HG02981 (cell line): ENCODE measurements around the gene ZFAND4.
"Not testable (repeated sequence)": the region's sequence is repeated elsewhere in the genome, so short reads cannot be mapped to it uniquely, and the experiment has no call there.

ENCODE experiments used
- ATAC-seq: cut with Tn5 transposase; IDR thresholded peaks from one replicate; pipeline ENCODE4 v1.9.1; 2021; ENCODE audit warnings: mild to moderate bottlenecking, moderate library complexity; ENCODE audit not compliant: unreplicated experiment

ZFAND4 gene

DNA sequence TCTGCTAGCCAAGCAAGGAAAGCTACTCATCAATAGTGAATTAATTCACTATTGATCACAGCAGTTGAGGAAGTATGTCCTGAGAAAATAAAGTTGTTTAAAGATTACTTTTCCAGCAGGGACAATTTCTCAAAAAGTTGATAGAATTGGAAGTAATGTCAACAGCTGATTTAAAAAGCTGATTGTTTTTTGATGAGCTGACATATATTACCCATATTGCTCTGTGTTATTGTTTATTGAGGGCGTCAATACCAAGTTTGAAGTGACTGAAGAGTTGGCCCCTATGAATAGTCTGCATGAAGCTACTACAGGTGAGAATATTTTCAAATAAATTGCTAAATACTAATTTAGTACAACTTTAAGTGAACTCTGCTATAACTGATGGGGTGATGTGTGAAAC, 28.0 kb downstream of the ZFAND4 start:
- ATAC-seq = no peak

- no peak for ATAC-seq
These were observed 31.6 kb downstream of the ZFAND4 start for GRCh38 chr10:45640941-45641340.

DNA sequence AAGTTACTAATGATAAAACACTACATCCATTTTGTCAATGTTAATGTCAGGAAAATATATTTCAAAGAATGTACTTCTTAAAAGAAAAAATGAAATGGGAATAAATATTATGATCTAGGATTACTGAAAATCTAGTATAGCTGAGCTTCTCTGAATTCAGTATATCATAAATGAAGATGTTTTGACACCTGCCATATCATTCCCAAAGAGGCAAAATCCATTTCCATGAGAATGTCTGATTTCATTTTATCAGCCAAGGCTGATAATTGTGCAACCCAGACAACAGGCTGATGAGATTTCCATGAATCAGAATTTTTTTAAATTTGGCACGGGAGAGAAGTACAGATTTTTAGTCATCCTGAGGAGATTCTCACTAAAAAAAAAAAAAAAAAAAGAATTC, 32.5 kb downstream of the ZFAND4 start:
- no peak for ATAC-seq

- no peak for ATAC-seq
These were observed 45.0 kb downstream of the ZFAND4 start for GRCh38 chr10:45627412-45628048.

DNA sequence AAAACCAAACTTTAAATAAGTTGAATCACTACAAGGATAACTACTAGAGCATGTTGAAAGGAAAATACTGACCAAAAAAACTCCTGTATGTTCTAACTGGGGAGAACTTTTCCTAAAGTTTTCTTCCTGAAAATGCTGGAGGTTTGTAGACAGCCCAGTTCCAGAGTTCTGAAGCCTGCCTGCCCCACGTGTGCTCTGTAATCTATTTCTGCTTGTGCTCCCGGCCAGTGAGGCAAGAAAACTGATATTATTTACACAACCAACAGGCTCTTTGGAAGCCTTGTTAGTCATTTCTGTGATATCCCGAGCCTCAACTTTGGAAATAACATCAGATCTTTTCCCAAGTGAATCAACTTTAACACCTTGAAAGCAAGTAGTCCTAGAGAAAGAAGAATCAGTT, 46.7 kb downstream of the ZFAND4 start:
- no peak for ATAC-seq

DNA sequence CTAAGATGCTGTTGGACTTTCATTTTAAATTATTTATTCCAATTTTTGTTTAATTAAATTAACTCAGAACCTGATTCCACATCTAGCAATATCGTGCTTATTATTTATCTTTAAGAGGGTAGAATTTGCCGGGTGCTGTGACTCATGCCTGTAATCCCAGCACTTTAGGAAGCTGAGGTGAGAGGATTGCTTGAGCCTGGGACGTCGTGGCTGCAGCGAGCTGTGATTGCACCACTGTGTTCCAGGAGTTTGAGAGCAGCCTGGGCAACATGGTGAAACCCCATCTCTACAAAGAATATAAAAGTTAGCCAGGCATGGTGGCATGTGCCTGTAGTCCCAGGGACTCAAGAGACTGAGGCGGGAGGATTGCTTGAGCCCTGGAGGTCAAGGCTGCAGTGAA, 47.8 kb downstream of the ZFAND4 start:
- no peak for ATAC-seq

DNA sequence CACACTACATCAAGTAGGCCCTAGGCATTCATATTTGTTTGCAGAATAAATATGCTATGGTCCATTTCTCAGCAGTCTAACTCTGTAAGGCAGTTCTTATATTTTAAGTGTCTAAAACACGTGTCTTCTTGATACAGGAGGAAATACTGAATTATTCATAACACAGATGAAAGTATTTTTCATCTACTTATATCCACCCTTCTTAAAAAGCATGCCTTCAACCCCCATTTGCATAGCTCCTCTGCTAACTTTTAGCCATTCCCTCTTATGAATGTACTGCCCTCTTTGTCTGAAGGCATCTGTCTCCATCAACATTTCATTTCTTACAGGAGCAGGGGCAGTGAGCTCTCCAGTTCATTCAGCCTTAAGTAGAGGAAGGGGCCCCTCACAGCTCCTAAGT, 57.7 kb downstream of the ZFAND4 start:
- no peak for ATAC-seq

DNA sequence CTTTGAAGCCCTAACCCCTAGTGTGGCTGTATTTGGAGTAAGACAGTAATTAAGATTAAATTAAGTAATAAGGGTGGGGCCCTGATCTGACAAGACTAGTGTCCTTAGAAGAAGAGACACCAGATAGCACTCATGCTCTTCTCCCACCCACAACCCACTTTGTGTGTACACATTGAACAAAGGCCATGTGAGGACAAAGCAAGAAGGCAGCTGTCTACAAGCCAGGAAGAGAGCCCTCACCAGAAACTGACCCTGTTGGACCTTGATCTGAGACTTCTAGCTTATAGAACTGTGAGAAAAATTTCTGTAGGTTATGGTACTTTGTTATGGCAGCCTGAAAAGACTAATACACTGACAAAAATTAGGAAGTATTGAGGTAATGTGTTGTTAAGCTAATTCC, 59.8 kb downstream of the ZFAND4 start:
- no peak for ATAC-seq

DNA sequence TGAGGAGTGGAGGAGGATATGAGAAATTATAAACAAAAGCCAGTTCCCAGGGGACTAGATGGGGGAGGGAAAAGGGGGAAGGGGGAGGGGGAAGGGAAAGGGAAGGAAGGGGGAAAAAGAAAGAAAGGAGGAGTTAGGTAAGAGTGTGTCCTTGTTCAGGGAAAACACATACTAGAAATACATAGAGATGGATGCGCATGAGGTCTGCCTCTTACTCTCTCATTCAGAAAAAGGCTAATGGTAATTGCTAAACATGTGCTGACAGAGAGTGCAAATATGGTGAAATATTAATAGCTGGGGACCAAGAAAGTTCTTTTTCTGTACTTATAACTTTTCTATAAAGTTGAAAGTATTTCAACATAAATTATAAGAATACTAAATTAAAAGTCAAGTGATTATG, 64.5 kb downstream of the ZFAND4 start:
- ATAC-seq = no peak

GRCh38 chr10:45607276-45607675, 65.3 kb downstream of the ZFAND4 start:
- no peak for ATAC-seq

GRCh38 chr10:45602836-45603235, 69.7 kb downstream of the ZFAND4 start:
- ATAC-seq = no peak

DNA sequence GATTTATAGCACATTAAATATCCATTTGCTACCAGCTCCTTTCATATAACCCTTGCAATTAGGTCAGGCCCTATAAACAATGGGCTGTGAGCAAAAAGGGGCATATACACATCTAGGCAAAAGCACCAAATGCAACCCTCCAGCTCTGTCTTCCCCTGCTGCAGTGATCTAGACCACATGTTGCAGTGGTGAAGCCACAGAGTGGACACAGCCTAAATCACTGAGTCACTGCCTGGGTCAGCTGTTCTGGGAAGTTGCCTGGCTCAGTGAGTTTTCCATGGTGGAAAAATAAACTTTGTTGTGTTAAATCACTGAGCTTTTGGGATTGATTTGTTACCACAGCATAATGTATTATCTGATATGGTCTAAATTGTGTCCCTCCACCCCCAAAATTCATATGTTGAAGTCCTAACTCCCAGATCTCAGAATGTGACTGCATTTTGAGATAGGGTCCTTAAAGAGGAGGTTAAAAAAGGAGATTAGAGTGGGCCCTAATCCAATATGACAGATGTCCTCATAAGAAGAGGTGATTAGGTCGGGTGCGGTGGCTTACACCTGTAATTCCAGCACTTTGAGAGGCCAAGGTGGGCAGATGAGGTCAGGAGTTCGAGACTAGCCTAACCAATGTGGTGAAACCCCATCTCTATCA, 70.4 kb downstream of the ZFAND4 start:
- no peak for ATAC-seq

- not testable (repeated sequence) for ATAC-seq
These were observed 71.2 kb downstream of the ZFAND4 start for GRCh38 chr10:45601254-45601930.

- ATAC-seq = not testable (repeated sequence)
These were observed 72.0 kb downstream of the ZFAND4 start for GRCh38 chr10:45600337-45601253.

- ATAC-seq = no peak
These were observed 72.9 kb downstream of the ZFAND4 start for GRCh38 chr10:45599646-45600045.

DNA sequence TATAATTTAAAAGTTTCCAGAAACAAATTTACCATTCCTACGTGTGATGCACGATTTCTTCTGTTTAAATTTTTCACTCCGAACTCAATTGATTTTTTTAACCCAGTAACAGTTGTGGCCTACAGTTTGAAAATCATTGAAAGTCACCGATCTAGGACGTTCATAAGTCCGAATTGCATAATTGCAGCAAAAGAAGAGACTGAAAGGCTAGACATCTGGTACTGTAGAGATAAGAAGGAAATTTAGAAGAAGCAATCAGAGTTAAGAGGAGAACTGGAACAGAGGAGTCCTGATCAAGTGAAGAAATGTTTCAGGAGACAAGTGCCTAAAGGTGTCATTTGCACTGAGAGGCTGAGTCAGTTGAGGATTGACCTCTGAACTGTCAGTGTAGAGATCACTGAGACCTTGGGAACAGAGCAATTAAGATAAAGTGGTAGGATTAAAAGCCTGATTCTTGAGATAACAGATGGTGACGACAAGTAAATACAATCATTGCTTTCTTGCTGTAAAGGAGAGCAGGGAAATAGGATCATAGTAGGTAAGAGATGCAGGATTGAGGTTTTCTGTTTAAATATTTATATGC, 73.5 kb downstream of the ZFAND4 start:
- no peak for ATAC-seq

- no peak for ATAC-seq
These were observed 76.0 kb downstream of the ZFAND4 start for GRCh38 chr10:45596526-45596925.

DNA sequence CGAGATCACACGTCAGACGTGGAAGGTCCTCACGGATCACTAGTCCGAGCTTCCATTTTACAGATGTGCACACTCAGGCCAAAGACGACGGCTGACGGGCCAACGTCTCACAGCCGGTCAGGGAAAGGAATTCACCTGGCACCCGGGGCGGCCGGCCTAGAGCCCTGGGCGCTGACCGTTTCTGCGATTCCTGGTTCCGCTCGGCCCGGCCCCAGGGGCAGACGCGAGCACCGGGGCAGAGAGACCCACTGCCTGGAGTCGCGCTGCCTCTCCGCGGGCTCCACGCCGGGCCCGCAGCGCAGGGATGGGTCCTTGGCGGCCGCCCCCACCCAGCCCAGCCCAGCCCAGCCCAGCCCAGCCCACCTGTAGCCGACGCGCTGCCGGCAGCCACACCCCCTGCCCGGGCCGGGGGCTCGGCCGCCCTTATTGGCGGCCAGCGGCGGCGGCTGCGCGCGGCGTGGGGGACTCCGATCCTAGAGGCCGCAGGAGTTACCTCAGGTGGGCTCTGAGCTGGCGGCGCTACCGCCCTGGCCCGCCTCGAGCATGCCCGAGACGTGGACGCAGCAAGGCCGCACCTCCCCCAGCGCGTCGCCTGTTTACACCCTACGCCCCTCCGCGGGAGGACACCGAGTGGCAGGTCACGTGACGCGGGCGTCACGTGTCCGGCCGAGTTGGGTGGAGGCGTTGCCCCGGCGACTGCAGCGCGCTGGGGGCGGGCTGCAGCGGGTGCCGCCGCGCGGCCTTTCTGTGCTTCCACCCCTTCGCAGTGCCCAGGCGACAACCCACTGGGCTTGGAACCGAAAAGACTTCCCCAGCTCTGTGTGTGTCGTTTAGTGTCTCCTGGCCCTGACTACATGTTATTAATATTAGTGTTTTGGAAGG, 78.1 kb downstream of the ZFAND4 start:
- peak; percentile 93 for ATAC-seq

DNA sequence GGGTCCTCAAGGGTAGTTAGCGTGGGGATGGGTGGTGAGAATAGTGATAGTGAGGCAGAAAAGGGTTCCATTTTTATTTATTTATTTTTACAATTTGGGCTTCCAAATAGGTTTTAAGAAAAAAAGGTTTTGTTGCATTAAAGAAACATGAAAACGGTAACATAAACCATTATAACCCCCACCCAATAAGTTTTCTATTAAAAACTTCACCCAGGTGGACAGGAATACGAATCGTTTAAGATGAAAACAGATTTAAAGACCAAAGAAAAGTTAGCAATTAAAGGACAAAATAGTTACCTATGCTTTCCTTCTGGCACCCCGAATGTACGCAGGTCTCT, 78.7 kb downstream of the ZFAND4 start:
- ATAC-seq = no peak

GRCh38 chr10:45592926-45593325, 79.6 kb downstream of the ZFAND4 start:
- ATAC-seq = no peak
